ENCODE data around the gene MTOR. TPM values are rescaled to one million over a fixed set of nuclear protein-coding genes. Genes with fewer than 3 reads are reported as not detected.

Gene MTOR
- polyA plus RNA-seq, 1 of the 3 experiments (the other 2 are of a cell fraction), result 20.9 TPM

DNA sequence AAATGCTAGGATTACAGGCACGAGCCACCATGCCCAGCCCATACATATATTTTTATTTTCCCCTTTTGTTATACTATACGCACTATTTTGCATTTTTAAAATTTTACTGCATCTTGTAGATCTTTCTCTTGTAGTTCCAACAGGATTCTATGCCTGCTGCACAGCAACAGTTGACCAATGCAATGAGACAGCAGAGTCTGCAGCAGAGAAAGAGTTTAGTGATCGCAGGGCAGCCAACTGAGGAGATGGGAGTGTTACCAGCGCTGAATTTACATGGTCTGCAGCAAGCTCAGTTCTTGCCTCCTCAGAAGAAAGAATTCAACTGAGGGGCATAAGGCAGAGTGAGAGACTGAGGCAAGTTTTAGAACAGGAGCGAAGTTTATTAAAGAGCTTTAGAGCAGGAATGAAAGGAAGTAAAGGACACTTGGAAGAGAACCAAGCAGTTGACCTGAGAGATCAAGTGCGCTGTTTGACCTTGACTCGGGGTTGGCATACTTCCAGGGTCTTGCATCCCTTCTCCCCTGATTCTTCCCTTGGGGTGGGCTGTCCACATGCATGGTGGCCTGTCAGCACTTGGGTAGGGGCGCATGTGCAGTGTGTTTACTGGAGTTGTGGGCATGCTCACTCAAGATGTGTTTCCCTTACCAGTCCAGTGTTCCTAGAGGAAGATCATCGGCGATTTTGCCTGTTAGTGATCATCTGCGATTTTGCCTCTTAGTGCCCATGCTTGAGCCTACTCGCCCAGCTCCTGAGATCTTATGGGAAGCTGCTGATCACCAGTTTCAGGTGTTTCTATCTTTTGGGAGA lies 4.1 kb upstream of the MTOR start:
- H4K20me1 ChIP-seq (ENCODE audit: insufficient read depth), result no peaks in the 10 kb centered on the region
- no peak overlapping the region for H3K9ac ChIP-seq
- no peak overlapping the region for H3K4me3 ChIP-seq (ENCODE audit: low read depth in 2 of 2, low read length in 1 of 2)
- peaks cover 4% of the 10 kb centered on the region for H3F3A ChIP-seq (replicated peaks; ENCODE audit: insufficient read depth)
- H2AFZ ChIP-seq (ENCODE audit: low read depth), result no peak overlapping the region
- H3K79me2 ChIP-seq (ENCODE audit: insufficient read depth), result peaks cover 8% of the 10 kb centered on the region
- H3K4me2 ChIP-seq, result no peak overlapping the region
- TF ChIP-seq EP300 (IDR thresholded peaks at IDR 0.05; ENCODE audit: borderline replicate concordance in 1 of 2, low read depth in 1 of 2, low read length in 1 of 2) (no peak), MEF2A (IDR thresholded peaks at IDR 0.05; ENCODE audit: borderline replicate concordance, low read depth) (no peak), NFIC (IDR thresholded peaks at IDR 0.05; ENCODE audit: borderline replicate concordance) (no peak), RAD21 (IDR thresholded peaks at IDR 0.05; ENCODE audit: low read length) (no peak), GATA2 (CRISPR knock-in tag; IDR thresholded peaks at IDR 0.05) (no peak), POLR2AphosphoS5 (IDR thresholded peaks at IDR 0.05; ENCODE audit: low read depth, low read length) (no peak), REST (IDR thresholded peaks at IDR 0.05; ENCODE audit: low read depth, low read length) (no peak), YY1 (IDR thresholded peaks at IDR 0.05; ENCODE audit: low read depth) (no peak), FOXJ3 (CRISPR knock-in tag; IDR thresholded peaks at IDR 0.05) (no peak), RFX5 (IDR thresholded peaks at IDR 0.05; ENCODE audit: low read length) (no peak), TAF1 (IDR thresholded peaks at IDR 0.05; ENCODE audit: borderline replicate concordance, low read depth, low read length) (no peak), MAX (IDR thresholded peaks at IDR 0.05; ENCODE audit: low read depth) (no peak), NRF1 (IDR thresholded peaks at IDR 0.05; ENCODE audit: low read depth, low read length) (no peak), IRF3 (IDR thresholded peaks at IDR 0.05; ENCODE audit: low read depth, low read length) (no peak), SMC3 (IDR thresholded peaks at IDR 0.05; ENCODE audit: low read depth, low read length) (no peak)
- TF ChIP-seq, protein P1, sequence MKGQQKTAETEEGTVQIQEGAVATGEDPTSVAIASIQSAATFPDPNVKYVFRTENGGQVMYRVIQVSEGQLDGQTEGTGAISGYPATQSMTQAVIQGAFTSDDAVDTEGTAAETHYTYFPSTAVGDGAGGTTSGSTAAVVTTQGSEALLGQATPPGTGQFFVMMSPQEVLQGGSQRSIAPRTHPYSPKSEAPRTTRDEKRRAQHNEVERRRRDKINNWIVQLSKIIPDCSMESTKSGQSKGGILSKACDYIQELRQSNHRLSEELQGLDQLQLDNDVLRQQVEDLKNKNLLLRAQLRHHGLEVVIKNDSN (IDR thresholded peaks at IDR 0.05; ENCODE audit: borderline replicate concordance, low read depth), result no peak
- H3K9me3 ChIP-seq, result no peaks in the 10 kb centered on the region
- no peaks in the 10 kb centered on the region for H3K27me3 ChIP-seq (ENCODE audit: insufficient read depth)
- H3K27ac ChIP-seq (ENCODE audit: low read depth in 2 of 2, low read length in 1 of 2), result no peak overlapping the region
- ChIA-PET CTCF (interaction anchor here (0.7 to 1.8 kb wide), 3 partner anchors 20 to 379 kb away, joined by 3 to 7 read pairs (median 3); no protein-coding TSS in a partner anchor), POLR2A (no interaction called here)
- H3K4me1 ChIP-seq (ENCODE audit: control insufficient read depth in 1 of 2, insufficient read depth in 2 of 2, low read depth in 1 of 2, low read length in 1 of 2), result no peaks in the 10 kb centered on the region; a peak in 2 of 4 replicates
- H3K36me3 ChIP-seq (replicated peaks in 1 of 2; ENCODE audit: control insufficient read depth in 1 of 2, insufficient read depth in 2 of 2, low read length in 1 of 2), result no peaks in the 10 kb centered on the region
- H3K9me2 ChIP-seq, result no peaks in the 10 kb centered on the region
- WGBS (ENCODE audit: low lambda C conversion rate), result 76% methylated on average over 9 of the region's 12 CpGs
- DNase-seq, result no peak
